HG03565 (cell line): Measurements from ENCODE around the gene CUL9.

Experiments
- ATAC-seq: cut with Tn5 transposase; IDR thresholded peaks from one replicate; pipeline ENCODE4 v1.9.1; 2021; ENCODE audit warnings: mild to moderate bottlenecking, moderate library complexity; ENCODE audit not compliant: unreplicated experiment

Gene CUL9

GRCh38 chr6:43254138-43254817, 72.3 kb downstream of the CUL9 start:
- no peak for ATAC-seq

GRCh38 chr6:43254846-43255245, 72.8 kb downstream of the CUL9 start:
- ATAC-seq = no peak

- ATAC-seq = no peak
Observed at GRCh38 chr6:43255408-43256054, 73.5 kb downstream of the CUL9 start.

GRCh38 chr6:43256670-43257366, 74.8 kb downstream of the CUL9 start:
- no peak for ATAC-seq

GRCh38 chr6:43257367-43258145, 75.6 kb downstream of the CUL9 start:
- no peak for ATAC-seq

GRCh38 chr6:43258180-43258579, 76.2 kb downstream of the CUL9 start:
- ATAC-seq = no peak

GRCh38 chr6:43258807-43259686, 77.1 kb downstream of the CUL9 start:
- no peak for ATAC-seq

- ATAC-seq = no peak
Observed at GRCh38 chr6:43260791-43261190, 78.8 kb downstream of the CUL9 start.

GRCh38 chr6:43261198-43261597, 79.2 kb downstream of the CUL9 start:
- ATAC-seq = no peak

GRCh38 chr6:43262000-43262779, 80.2 kb downstream of the CUL9 start:
- ATAC-seq = no peak

GRCh38 chr6:43262780-43263313, 80.9 kb downstream of the CUL9 start:
- no peak for ATAC-seq

- no peak for ATAC-seq
Observed at GRCh38 chr6:43263314-43264178, 81.5 kb downstream of the CUL9 start.

- no peak for ATAC-seq
Observed at GRCh38 chr6:43264599-43265145, 82.7 kb downstream of the CUL9 start.

GRCh38 chr6:43265564-43265963, 83.6 kb downstream of the CUL9 start:
- ATAC-seq = no peak

GRCh38 chr6:43267619-43268354, 85.8 kb downstream of the CUL9 start:
- no peak for ATAC-seq

GRCh38 chr6:43268355-43268700, 86.3 kb downstream of the CUL9 start:
- ATAC-seq = no peak

- no peak for ATAC-seq
Observed at GRCh38 chr6:43268782-43269272, 86.8 kb downstream of the CUL9 start.
